ENCODE results near the gene NDC1. TPM values are rescaled to one million over a fixed set of nuclear protein-coding genes. Genes with fewer than 3 reads are reported as not detected.

Gene NDC1
- total and polyA plus RNA-seq, 2 of the 4 experiments (the other 2 are of a cell fraction) = 11.8 to 33.9 TPM

DNA sequence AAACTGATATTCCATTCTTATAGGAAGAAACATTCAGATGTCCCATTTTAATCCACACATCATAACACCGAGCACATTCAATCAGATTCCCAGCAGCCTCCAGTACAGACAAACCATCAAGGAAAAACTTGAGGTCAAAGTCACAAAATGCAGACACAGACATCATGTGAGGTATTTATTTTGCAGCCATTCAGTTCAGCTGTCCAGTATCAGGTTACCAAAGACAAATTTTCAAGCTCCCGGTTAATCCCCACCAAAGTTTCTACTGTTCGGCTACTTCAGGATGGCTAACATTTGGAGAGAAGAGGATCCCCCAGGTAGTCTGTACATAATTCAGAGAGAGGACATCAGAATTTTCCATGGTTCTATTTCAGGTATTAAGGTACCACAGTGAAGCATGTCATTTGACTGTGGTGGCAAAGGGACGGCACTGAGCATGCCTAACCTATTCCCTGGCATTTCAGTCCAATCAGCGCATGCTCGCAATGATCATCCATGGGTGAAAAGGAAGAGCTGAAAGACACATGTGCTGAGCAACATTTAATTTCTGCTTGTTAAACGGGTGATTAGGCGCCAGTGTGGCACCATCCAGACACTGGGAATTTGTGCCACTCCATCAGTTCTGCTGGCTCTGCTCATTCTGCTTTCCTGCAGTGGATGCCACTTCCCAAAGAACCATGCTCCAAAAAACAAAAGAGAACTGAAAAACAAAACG, 13.6 kb upstream of the NDC1 start:
- 100% methylated on average over 4 of the region's 9 CpGs; no CpG with 5 or more reads in 1 of the 2 experiments for WGBS, 2 experiments (ENCODE audit: extremely low coverage in 2 of 2, insufficient read length in 1 of 2)
- Histone ChIP-seq H2BK15ac (ENCODE audit: low read depth, low read length) (no peak overlapping the region), H3K27ac (ENCODE audit: insufficient read depth, low read length) (no peak overlapping the region), H3K36me3 (ENCODE audit: control insufficient read depth, insufficient read depth, low read length) (peaks cover 22% of the 10 kb centered on the region), H3K14ac (replicated peaks; ENCODE audit: low read depth, low read length) (no peak overlapping the region), H4K8ac (ENCODE audit: low read depth in 2 of 2, low read length in 2 of 2) (no peak overlapping the region), H2AK5ac (ENCODE audit: low read depth, low read length) (no peak overlapping the region), H2BK5ac (ENCODE audit: low read depth, low read length, poor library complexity, severe bottlenecking) (no peak overlapping the region), H3K4me3 (ENCODE audit: insufficient read depth, low read depth, low read length) (no peak overlapping the region), H3K9ac (ENCODE audit: low read depth, low read length) (no peak overlapping the region), H2BK20ac (ENCODE audit: low read depth, low read length) (no peak overlapping the region), H3K4me1 (ENCODE audit: control insufficient read depth, insufficient read depth, low read length) (no peaks in the 10 kb centered on the region), H3K4me2 (ENCODE audit: low read depth, low read length) (no peak overlapping the region), H2BK120ac (ENCODE audit: low read depth, low read length) (no peak overlapping the region), H3K18ac (ENCODE audit: low read depth, low read length) (no peak overlapping the region), H4K91ac (ENCODE audit: insufficient read depth, low read depth, low read length) (no peak overlapping the region), H3K4ac (ENCODE audit: low read depth, low read length) (no peak overlapping the region), H4K20me1 (ENCODE audit: insufficient read depth, low read length) (no peaks in the 10 kb centered on the region), H3K9me1 (ENCODE audit: insufficient read depth, low read length) (peaks cover under 1% of the 10 kb centered on the region; the same call in 1 of the 2 replicates), H4K5ac (ENCODE audit: low read depth, low read length) (no peak overlapping the region), H2AK9ac (replicated peaks; ENCODE audit: low read depth, low read length, poor library complexity) (no peak overlapping the region), H3K56ac (ENCODE audit: extremely low read depth, insufficient read depth, low read length) (no peak overlapping the region), H2AFZ (replicated peaks; ENCODE audit: low read length, poor library complexity) (no peak overlapping the region), H3K23ac (ENCODE audit: low read depth, low read length) (no peak overlapping the region), H3K79me1 (ENCODE audit: low read depth in 1 of 2, low read length in 2 of 2) (no peaks in the 10 kb centered on the region), H3K27me3 (ENCODE audit: control insufficient read depth, insufficient read depth, low read length) (no peaks in the 10 kb centered on the region), H3K9me3 (ENCODE audit: control insufficient read depth, insufficient read depth, low read length) (peaks cover 3% of the 10 kb centered on the region; the same call in 1 of the 2 replicates)
- TF ChIP-seq MAZ (IDR thresholded peaks at IDR 0.05; ENCODE audit: borderline replicate concordance, low read depth, low read length) = no peak
- TF ChIP-seq MXI1 (IDR thresholded peaks at IDR 0.05; ENCODE audit: borderline replicate concordance, low read depth, low read length) = no peak
- TF ChIP-seq, protein P1, sequence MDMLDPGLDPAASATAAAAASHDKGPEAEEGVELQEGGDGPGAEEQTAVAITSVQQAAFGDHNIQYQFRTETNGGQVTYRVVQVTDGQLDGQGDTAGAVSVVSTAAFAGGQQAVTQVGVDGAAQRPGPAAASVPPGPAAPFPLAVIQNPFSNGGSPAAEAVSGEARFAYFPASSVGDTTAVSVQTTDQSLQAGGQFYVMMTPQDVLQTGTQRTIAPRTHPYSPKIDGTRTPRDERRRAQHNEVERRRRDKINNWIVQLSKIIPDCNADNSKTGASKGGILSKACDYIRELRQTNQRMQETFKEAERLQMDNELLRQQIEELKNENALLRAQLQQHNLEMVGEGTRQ (IDR thresholded peaks at IDR 0.05; ENCODE audit: low read depth, low read length) = no peak
- TF ChIP-seq RCOR1 (IDR thresholded peaks at IDR 0.05; ENCODE audit: insufficient replicate concordance, low read length) = no peak
- no peak for TF ChIP-seq RAD21 (IDR thresholded peaks at IDR 0.05; ENCODE audit: low read length)
- no peak for TF ChIP-seq NFE2L2 (IDR thresholded peaks at IDR 0.05; ENCODE audit: low read depth, low read length)
- no peak for TF ChIP-seq BHLHE40 (IDR thresholded peaks at IDR 0.05; ENCODE audit: low read depth, low read length)
- intact Hi-C loops (cut with micrococcal nuclease) = loop anchor here (10.0 kb wide), 1 partner anchor 963 kb away; no protein-coding TSS in a partner anchor
- POLR2A ChIA-PET (ENCODE audit: unreplicated experiment) = no interaction called here
- ATAC-seq (ENCODE audit: low read depth) (no peak), DNase-seq (no peak)
- BruUV-seq (replicated peaks) = TSS peak; percentile 31
- in situ Hi-C loops (cut with MboI; ENCODE audit: low sequenced_read_pairs) = loop anchor here (25.0 kb wide), 4 partner anchors 211 to 936 kb away; partner anchors contain the start of genes CYB5RL, MRPL37, TCEANC2 and TMEM59
- dilution Hi-C loops (cut with HindIII; ENCODE audit: low sequenced_read_pairs, unreplicated experiment) = no loop called here
- CTCF ChIA-PET = interaction anchor here (0.6 kb wide), 1 partner anchor 9 kb away, joined by 4 read pairs; no protein-coding TSS in a partner anchor

Measured in IMR-90 (cell line).